Neuron (in vitro differentiated cells): ENCODE results near the gene SMOC2.

Experiments
- H2AFZ ChIP-seq: one replicate; pipeline ENCODE4 v1.6.1; 2013; ENCODE audit warnings: low read depth, mild to moderate bottlenecking, inconsistent platforms, low read length, moderate library complexity
- H3K27me3 ChIP-seq: one replicate; pipeline ENCODE4 v1.6.1; 2013; ENCODE audit warnings: low read length; ENCODE audit not compliant: insufficient read depth
- H3K36me3 ChIP-seq: one replicate; pipeline ENCODE4 v1.6.1; 2013; ENCODE audit warnings: low read length; ENCODE audit not compliant: insufficient read depth
- H3K4me1 ChIP-seq: one replicate; pipeline ENCODE4 v1.6.1; 2013; ENCODE audit warnings: low read length; ENCODE audit not compliant: insufficient read depth
- H3K4me3 ChIP-seq: 2 replicates; pipeline ENCODE4 v1.5.1; 2013; ENCODE audit warnings: mild to moderate bottlenecking, low read length, moderate library complexity
- H3K9me3 ChIP-seq: one replicate; pipeline ENCODE4 v1.6.1; 2013; ENCODE audit warnings: low read length

Gene SMOC2

GRCh38 chr6:168507297-168507696, 66.3 kb downstream of the SMOC2 start:
- no peaks in the 10 kb centered on the region for H3K4me1 ChIP-seq
- no peaks in the 10 kb centered on the region for H3K27me3 ChIP-seq
- H3K9me3 ChIP-seq, result no peaks in the 10 kb centered on the region
- no peak overlapping the region for H2AFZ ChIP-seq
- H3K36me3 ChIP-seq, result no peaks in the 10 kb centered on the region
- no peak overlapping the region for H3K4me3 ChIP-seq

GRCh38 chr6:168507730-168508129, 66.7 kb downstream of the SMOC2 start:
- H3K27me3 ChIP-seq, result no peaks in the 10 kb centered on the region
- H3K36me3 ChIP-seq, result no peaks in the 10 kb centered on the region
- no peaks in the 10 kb centered on the region for H3K4me1 ChIP-seq
- H3K4me3 ChIP-seq, result no peak overlapping the region
- H3K9me3 ChIP-seq, result no peaks in the 10 kb centered on the region
- no peak overlapping the region for H2AFZ ChIP-seq

GRCh38 chr6:168508903-168509302, 67.9 kb downstream of the SMOC2 start:
- Histone ChIP-seq H3K27me3 (no peaks in the 10 kb centered on the region), H3K4me3 (no peak overlapping the region), H3K36me3 (no peaks in the 10 kb centered on the region), H3K9me3 (no peaks in the 10 kb centered on the region), H3K4me1 (no peaks in the 10 kb centered on the region), H2AFZ (no peak overlapping the region)

GRCh38 chr6:168513766-168514165, 72.8 kb downstream of the SMOC2 start:
- Histone ChIP-seq H3K4me1 (no peaks in the 10 kb centered on the region), H3K27me3 (no peaks in the 10 kb centered on the region), H3K36me3 (no peaks in the 10 kb centered on the region), H3K9me3 (no peaks in the 10 kb centered on the region), H2AFZ (no peak overlapping the region), H3K4me3 (no peak overlapping the region)

- Histone ChIP-seq H3K4me1 (no peaks in the 10 kb centered on the region), H2AFZ (no peak overlapping the region), H3K9me3 (no peaks in the 10 kb centered on the region), H3K4me3 (no peak overlapping the region), H3K36me3 (no peaks in the 10 kb centered on the region), H3K27me3 (no peaks in the 10 kb centered on the region)
Measured at GRCh38 chr6:168514216-168514615, 73.2 kb downstream of the SMOC2 start.

- Histone ChIP-seq H3K27me3 (no peaks in the 10 kb centered on the region), H3K4me1 (no peaks in the 10 kb centered on the region), H3K9me3 (no peaks in the 10 kb centered on the region), H3K4me3 (no peak overlapping the region), H2AFZ (no peak overlapping the region), H3K36me3 (no peaks in the 10 kb centered on the region)
Measured at GRCh38 chr6:168515376-168515775, 74.4 kb downstream of the SMOC2 start.

- Histone ChIP-seq H3K4me3 (no peak overlapping the region), H3K36me3 (no peaks in the 10 kb centered on the region), H2AFZ (no peak overlapping the region), H3K9me3 (no peaks in the 10 kb centered on the region), H3K4me1 (no peaks in the 10 kb centered on the region), H3K27me3 (no peaks in the 10 kb centered on the region)
Measured at GRCh38 chr6:168516944-168517741, 76.2 kb downstream of the SMOC2 start.

- H3K27me3 ChIP-seq, result no peaks in the 10 kb centered on the region
- H3K9me3 ChIP-seq, result no peaks in the 10 kb centered on the region
- no peak overlapping the region for H2AFZ ChIP-seq
- H3K4me3 ChIP-seq, result no peak overlapping the region
- no peaks in the 10 kb centered on the region for H3K4me1 ChIP-seq
- H3K36me3 ChIP-seq, result no peaks in the 10 kb centered on the region
Measured at GRCh38 chr6:168517742-168518347, 76.9 kb downstream of the SMOC2 start.

- H3K36me3 ChIP-seq, result no peaks in the 10 kb centered on the region
- no peaks in the 10 kb centered on the region for H3K4me1 ChIP-seq
- H3K27me3 ChIP-seq, result no peaks in the 10 kb centered on the region
- no peaks in the 10 kb centered on the region for H3K9me3 ChIP-seq
- H2AFZ ChIP-seq, result no peak overlapping the region
- no peak overlapping the region for H3K4me3 ChIP-seq
Measured at GRCh38 chr6:168518348-168518745, 77.4 kb downstream of the SMOC2 start.

- Histone ChIP-seq H3K4me3 (no peak overlapping the region), H2AFZ (no peak overlapping the region), H3K4me1 (no peaks in the 10 kb centered on the region), H3K9me3 (no peaks in the 10 kb centered on the region), H3K36me3 (no peaks in the 10 kb centered on the region), H3K27me3 (no peaks in the 10 kb centered on the region)
Measured at GRCh38 chr6:168518867-168519266, 77.9 kb downstream of the SMOC2 start.

- Histone ChIP-seq H3K4me1 (no peaks in the 10 kb centered on the region), H3K9me3 (no peaks in the 10 kb centered on the region), H2AFZ (no peak overlapping the region), H3K4me3 (no peak overlapping the region), H3K27me3 (no peaks in the 10 kb centered on the region), H3K36me3 (no peaks in the 10 kb centered on the region)
Measured at GRCh38 chr6:168520233-168520632, 79.2 kb downstream of the SMOC2 start.

- no peaks in the 10 kb centered on the region for H3K9me3 ChIP-seq
- H2AFZ ChIP-seq, result no peak overlapping the region
- H3K36me3 ChIP-seq, result no peaks in the 10 kb centered on the region
Measured at GRCh38 chr6:168524571-168525001, 83.6 kb downstream of the SMOC2 start.

GRCh38 chr6:168525114-168525513, 84.1 kb downstream of the SMOC2 start:
- no peaks in the 10 kb centered on the region for H3K36me3 ChIP-seq
- no peak overlapping the region for H2AFZ ChIP-seq
- peaks cover 5% of the 10 kb centered on the region for H3K4me1 ChIP-seq
- no peaks in the 10 kb centered on the region for H3K27me3 ChIP-seq
- H3K4me3 ChIP-seq, result no peak overlapping the region
- H3K9me3 ChIP-seq, result no peaks in the 10 kb centered on the region

More at GRCh38 chr6:168524571-168525001, 83.6 kb downstream of the SMOC2 start:
- Histone ChIP-seq H3K27me3 (no peaks in the 10 kb centered on the region), H3K4me1 (no peaks in the 10 kb centered on the region), H3K4me3 (no peak overlapping the region)
